ENCODE measurements around the gene MACROD2.

The MACROD2 gene

GRCh38 chr20:15205028-15205427 lies 1209.7 kb downstream of the MACROD2 start:
- DNase-seq, result no peak

- DNase-seq, result no peak
These were observed 1210.4 kb downstream of the MACROD2 start for GRCh38 chr20:15205719-15206118.

- no peak for DNase-seq
These were observed 1214.2 kb downstream of the MACROD2 start for GRCh38 chr20:15209537-15209936.

- DNase-seq, result no peak
These were observed 1218.7 kb downstream of the MACROD2 start for GRCh38 chr20:15214051-15214450.

GRCh38 chr20:15220009-15220656 lies 1224.8 kb downstream of the MACROD2 start:
- DNase-seq, result no peak

GRCh38 chr20:15220778-15221565 lies 1225.7 kb downstream of the MACROD2 start:
- DNase-seq, result no peak

GRCh38 chr20:15222502-15223330 lies 1227.4 kb downstream of the MACROD2 start:
- no peak for DNase-seq

GRCh38 chr20:15224199-15224598 lies 1228.9 kb downstream of the MACROD2 start:
- DNase-seq, result no peak

GRCh38 chr20:15227102-15227501 lies 1231.8 kb downstream of the MACROD2 start:
- DNase-seq, result no peak

- no peak for DNase-seq
These were observed 1236.9 kb downstream of the MACROD2 start for GRCh38 chr20:15232243-15232642.

- DNase-seq, result no peak
These were observed 1240.3 kb downstream of the MACROD2 start for GRCh38 chr20:15235471-15236198.

- no peak for DNase-seq
These were observed 1241.5 kb downstream of the MACROD2 start for GRCh38 chr20:15236812-15237211.

- DNase-seq, result no peak
These were observed 1244.4 kb downstream of the MACROD2 start for GRCh38 chr20:15239542-15240206.

- no peak for DNase-seq
These were observed 1245.5 kb downstream of the MACROD2 start for GRCh38 chr20:15240801-15241200.

GRCh38 chr20:15241681-15242080 lies 1246.4 kb downstream of the MACROD2 start:
- no peak for DNase-seq

- DNase-seq, result no peak
These were observed 1247.5 kb downstream of the MACROD2 start for GRCh38 chr20:15242773-15243172.

GRCh38 chr20:15245896-15246295 lies 1250.6 kb downstream of the MACROD2 start:
- DNase-seq, result no peak

- no peak for DNase-seq
These were observed 1253.5 kb downstream of the MACROD2 start for GRCh38 chr20:15248618-15249395.

- no peak for DNase-seq
These were observed 1255.9 kb downstream of the MACROD2 start for GRCh38 chr20:15251171-15251570.

GRCh38 chr20:15252304-15252703 lies 1257.0 kb downstream of the MACROD2 start:
- no peak for DNase-seq

- DNase-seq, result no peak
These were observed 1258.1 kb downstream of the MACROD2 start for GRCh38 chr20:15253431-15253830.

All from NCI-H345 (cell line).